Activated T-cell treated with anti-CD3 and anti-CD28 coated beads, Interleukin-2, amount 50 U/mL, for 4 hours (primary cell): Measurements from ENCODE around the gene MPC2. TPM values are rescaled to one million over a fixed set of nuclear protein-coding genes. Genes with fewer than 3 reads are reported as not detected.

Experiments
- ATAC-seq, 2 donors: fragments of 200-7000 bp; cut with Tn5 transposase; one replicate each; pipeline ENCODE4 v1.10.0; 2021
- DNase-seq: peaks from one replicate; pipeline ENCODE4 v3.0.0-alpha.2; 2020
- H3K27me3 Mint-ChIP-seq: one replicate; pipeline ENCODE4 v1.8.0; 2021; ENCODE audit warnings: low read depth, mixed read lengths
- H3K36me3 Mint-ChIP-seq: one replicate; pipeline ENCODE4 v1.8.0; 2022; ENCODE audit warnings: mixed read lengths; ENCODE audit not compliant: insufficient read depth
- H3K4me1 Mint-ChIP-seq: one replicate; pipeline ENCODE4 v1.8.0; 2021; ENCODE audit warnings: low read depth, mixed read lengths
- H3K4me3 Mint-ChIP-seq: one replicate; pipeline ENCODE4 v1.8.0; 2021; ENCODE audit warnings: mild to moderate bottlenecking, moderate library complexity, mixed read lengths
- H3K9me3 Mint-ChIP-seq: one replicate; pipeline ENCODE4 v1.8.0; 2021; ENCODE audit warnings: mixed read lengths
- total RNA-seq, 3 donors: library from RNA; stranded (reverse); gene quantifications; one replicate each; pipeline ENCODE4 v1.2.1, GENCODE V29; 2021

The MPC2 gene
- 10 to 100 TPM; 28.2 to 32.1 (median 31.9) TPM for total RNA-seq

- DNase-seq (peak; percentile 56), ATAC-seq (peak; percentile 27 to 29)
- Mint-ChIP-seq H3K27me3 (no peaks in the 10 kb centered on the region), H3K9me3 (no peaks in the 10 kb centered on the region), H3K36me3 (no peaks in the 10 kb centered on the region), H3K4me3 (peak within 1 kb of the TSS; percentile 91), H3K4me1 (peaks cover 32% of the 10 kb centered on the region)
Observed at GRCh38 chr1:167936930-167937708, at the start of gene MPC2. MPC2 (minus strand) TSS chr1:167937072; CDS start chr1:167935841, 1,231 bp downstream.

GRCh38 chr1:167984886-167985489 is 48.1 kb upstream of the MPC2 start:
- ATAC-seq (no peak), DNase-seq (no peak)
- no peaks in the 10 kb centered on the region for H3K27me3 Mint-ChIP-seq
- H3K36me3 Mint-ChIP-seq = peaks cover 17% of the 10 kb centered on the region
- peaks cover 7% of the 10 kb centered on the region for H3K4me1 Mint-ChIP-seq
- H3K4me3 Mint-ChIP-seq = no peak overlapping the region
- no peaks in the 10 kb centered on the region for H3K9me3 Mint-ChIP-seq

- peaks cover 21% of the 10 kb centered on the region for H3K36me3 Mint-ChIP-seq
- no peaks in the 10 kb centered on the region for H3K27me3 Mint-ChIP-seq
- DNase-seq (no peak), ATAC-seq (no peak)
- no peak overlapping the region for H3K4me3 Mint-ChIP-seq
- no peaks in the 10 kb centered on the region for H3K9me3 Mint-ChIP-seq
- peaks cover 7% of the 10 kb centered on the region for H3K4me1 Mint-ChIP-seq
Observed at GRCh38 chr1:167983797-167984420, 47.0 kb upstream of the MPC2 start.

GRCh38 chr1:167981933-167982332 is 45.1 kb upstream of the MPC2 start:
- ATAC-seq (no peak), DNase-seq (no peak)
- Mint-ChIP-seq H3K4me1 (peaks cover 9% of the 10 kb centered on the region), H3K4me3 (no peak overlapping the region), H3K27me3 (no peaks in the 10 kb centered on the region), H3K36me3 (peaks cover 33% of the 10 kb centered on the region), H3K9me3 (peaks cover 4% of the 10 kb centered on the region)

GRCh38 chr1:167977245-167977644 is 40.4 kb upstream of the MPC2 start:
- Mint-ChIP-seq H3K36me3 (peaks cover 40% of the 10 kb centered on the region), H3K27me3 (no peaks in the 10 kb centered on the region), H3K4me3 (no peak overlapping the region), H3K4me1 (peaks cover 2% of the 10 kb centered on the region), H3K9me3 (peaks cover 4% of the 10 kb centered on the region)
- DNase-seq (no peak), ATAC-seq (no peak)

- Mint-ChIP-seq H3K4me1 (peaks cover 2% of the 10 kb centered on the region), H3K27me3 (no peaks in the 10 kb centered on the region), H3K9me3 (peaks cover 4% of the 10 kb centered on the region), H3K4me3 (no peak overlapping the region), H3K36me3 (peaks cover 38% of the 10 kb centered on the region)
- no peak for DNase-seq
- ATAC-seq = no peak
Observed at GRCh38 chr1:167974698-167975097, 37.8 kb upstream of the MPC2 start.

GRCh38 chr1:167973832-167974231 is 37.0 kb upstream of the MPC2 start:
- Mint-ChIP-seq H3K27me3 (no peaks in the 10 kb centered on the region), H3K36me3 (peaks cover 32% of the 10 kb centered on the region), H3K4me1 (peaks cover 2% of the 10 kb centered on the region), H3K9me3 (peaks cover 4% of the 10 kb centered on the region), H3K4me3 (no peak overlapping the region)
- no peak for ATAC-seq
- DNase-seq = no peak

GRCh38 chr1:167968569-167968968 is 31.7 kb upstream of the MPC2 start:
- Mint-ChIP-seq H3K27me3 (no peaks in the 10 kb centered on the region), H3K36me3 (peaks cover 25% of the 10 kb centered on the region), H3K4me1 (peaks cover 2% of the 10 kb centered on the region), H3K4me3 (no peak overlapping the region), H3K9me3 (no peaks in the 10 kb centered on the region)
- no peak for ATAC-seq
- DNase-seq = no peak

GRCh38 chr1:167966050-167966449 is 29.2 kb upstream of the MPC2 start:
- no peak for ATAC-seq

GRCh38 chr1:167964646-167965045 is 27.8 kb upstream of the MPC2 start:
- peaks cover 2% of the 10 kb centered on the region for H3K4me1 Mint-ChIP-seq
- H3K4me3 Mint-ChIP-seq = no peak overlapping the region
- no peak for ATAC-seq
- H3K36me3 Mint-ChIP-seq = peaks cover 31% of the 10 kb centered on the region
- no peak for DNase-seq
- H3K27me3 Mint-ChIP-seq = no peaks in the 10 kb centered on the region
- no peaks in the 10 kb centered on the region for H3K9me3 Mint-ChIP-seq

More at GRCh38 chr1:167966050-167966449, 29.2 kb upstream of the MPC2 start:
- Mint-ChIP-seq H3K9me3 (no peaks in the 10 kb centered on the region), H3K27me3 (no peaks in the 10 kb centered on the region), H3K36me3 (peaks cover 29% of the 10 kb centered on the region), H3K4me1 (peaks cover 2% of the 10 kb centered on the region), H3K4me3 (no peak overlapping the region)
- DNase-seq = no peak

GRCh38 chr1:167957710-167958109 is 20.8 kb upstream of the MPC2 start:
- H3K4me1 Mint-ChIP-seq = peaks cover 15% of the 10 kb centered on the region
- DNase-seq (no peak), ATAC-seq (no peak)
- peaks cover 37% of the 10 kb centered on the region for H3K36me3 Mint-ChIP-seq
- no peak overlapping the region for H3K4me3 Mint-ChIP-seq
- H3K9me3 Mint-ChIP-seq = no peaks in the 10 kb centered on the region
- H3K27me3 Mint-ChIP-seq = no peaks in the 10 kb centered on the region

- H3K27me3 Mint-ChIP-seq = no peaks in the 10 kb centered on the region
- no peaks in the 10 kb centered on the region for H3K9me3 Mint-ChIP-seq
- ATAC-seq (no peak), DNase-seq (no peak)
- peaks cover 34% of the 10 kb centered on the region for H3K36me3 Mint-ChIP-seq
- H3K4me3 Mint-ChIP-seq = no peak overlapping the region
- H3K4me1 Mint-ChIP-seq = peaks cover 15% of the 10 kb centered on the region
Observed at GRCh38 chr1:167955915-167956314, 19.0 kb upstream of the MPC2 start.

- ATAC-seq (no peak), DNase-seq (no peak)
- Mint-ChIP-seq H3K4me3 (no peak overlapping the region), H3K9me3 (no peaks in the 10 kb centered on the region), H3K27me3 (no peaks in the 10 kb centered on the region), H3K36me3 (peaks cover 29% of the 10 kb centered on the region), H3K4me1 (peaks cover 29% of the 10 kb centered on the region)
Observed at GRCh38 chr1:167950569-167950968, 13.7 kb upstream of the MPC2 start.

- no peaks in the 10 kb centered on the region for H3K9me3 Mint-ChIP-seq
- no peak overlapping the region for H3K4me3 Mint-ChIP-seq
- no peak for ATAC-seq
- peaks cover 30% of the 10 kb centered on the region for H3K4me1 Mint-ChIP-seq
- H3K36me3 Mint-ChIP-seq = peaks cover 22% of the 10 kb centered on the region
- H3K27me3 Mint-ChIP-seq = no peaks in the 10 kb centered on the region
- DNase-seq = no peak
Observed at GRCh38 chr1:167949785-167950184, 12.9 kb upstream of the MPC2 start.

GRCh38 chr1:167947733-167948132 is 10.9 kb upstream of the MPC2 start:
- DNase-seq = no peak
- Mint-ChIP-seq H3K36me3 (peaks cover 20% of the 10 kb centered on the region), H3K4me3 (no peak overlapping the region), H3K9me3 (peaks cover 4% of the 10 kb centered on the region), H3K27me3 (no peaks in the 10 kb centered on the region), H3K4me1 (peaks cover 32% of the 10 kb centered on the region)
- ATAC-seq = no peak
